Endothelial cell of umbilical vein (primary cell): ENCODE results near the gene MTERF4. TPM values are rescaled to one million over a fixed set of nuclear protein-coding genes. Genes with fewer than 3 reads are reported as not detected.

Experiments
- BruUV-seq: library from RNA; stranded (reverse); fragments of 400-500 nt; replicated peaks from 2 replicates; lab custom pipeline; 2021; lab: Mats Ljungman, UMichigan
- CTCF ChIA-PET: fragments of 300-600, 350-600 bp; sonication (Branson Sonifier 250); formaldehyde crosslinking; loops from one replicate; lab custom pipeline; 2021; ENCODE audit warnings: antibody characterized with exemption, inconsistent platforms; lab: Charles Lee
- POLR2A ChIA-PET: fragments of 300-600, 350-600 bp; sonication (Branson Sonifier 250); formaldehyde crosslinking; loops from one replicate; lab custom pipeline; 2021; ENCODE audit warnings: antibody characterized with exemption, inconsistent platforms; lab: Charles Lee
- DNase-seq: peaks from one replicate; pipeline ENCODE4 v3.0.0-alpha.2; 2011; ENCODE audit warnings: low read depth, low spot score
- FAIRE-seq: peaks from 2 replicates; lab custom pipeline; 2011; peaks lifted over from hg19 to GRCh38; lab: Jason Lieb, UNC
- H2AFZ ChIP-seq: 2 replicates; pipeline ENCODE4 v1.6.0; 2012; ENCODE audit warnings: low read depth, low read length, control low read depth, inconsistent platforms
- H3K27ac ChIP-seq: 2 replicates; pipeline ENCODE4 v1.5.1; 2011; ENCODE audit warnings: low read depth, mild to moderate bottlenecking, control low read depth, low read length, moderate library complexity; ENCODE audit not compliant: insufficient read depth
- H3K27me3 ChIP-seq, 2 experiments: 2 replicates each; pipeline versions ENCODE4 v1.6.0 to v1.6.1; 2011; ENCODE audit warnings: low read length in 2 of 2, mixed read lengths in 1 of 2; ENCODE audit not compliant: control insufficient read depth in 2 of 2, insufficient read depth in 2 of 2
- H3K36me3 ChIP-seq, 2 experiments: 2 replicates in 1 of 2; 3 replicates in 1 of 2; pipeline ENCODE4 v1.5.1; 2011; ENCODE audit warnings: low read length in 2 of 2, mild to moderate bottlenecking in 1 of 2, moderate library complexity in 1 of 2; ENCODE audit not compliant: control insufficient read depth in 2 of 2, insufficient read depth in 2 of 2; ENCODE audit errors: extremely low read depth in 1 of 2
- H3K4me1 ChIP-seq: 3 replicates; pipeline ENCODE4 v1.5.1; 2011; ENCODE audit warnings: mild to moderate bottlenecking, low read length; ENCODE audit not compliant: control insufficient read depth, insufficient read depth; ENCODE audit errors: extremely low read depth
- H3K4me2 ChIP-seq: 2 replicates; pipeline ENCODE4 v1.6.1; 2011; ENCODE audit warnings: low read length, control low read depth, mixed read lengths; ENCODE audit not compliant: insufficient read depth
- H3K4me3 ChIP-seq, 3 experiments: fragments of 200-600 bp in 1 of 3; sonication (generic), shearing (Covaris generic) in 1 of 3; replicated peaks in 1 of 3; 2 replicates each; pipeline ENCODE4 v1.5.1; 2011 to 2016; ENCODE audit warnings: control low read depth in 3 of 3, low read length in 3 of 3, mild to moderate bottlenecking in 2 of 3, inconsistent platforms in 1 of 3, low read depth in 1 of 3, moderate library complexity in 1 of 3; ENCODE audit not compliant: insufficient read depth in 1 of 3
- H3K79me2 ChIP-seq: 2 replicates; pipeline ENCODE4 v1.6.0; 2012; ENCODE audit warnings: low read length, inconsistent platforms; ENCODE audit not compliant: control insufficient read depth, insufficient read depth
- H3K9ac ChIP-seq: replicated peaks from 2 replicates; pipeline ENCODE3; 2011; ENCODE audit warnings: low read length, control low read depth; ENCODE audit not compliant: insufficient read depth; ENCODE audit errors: extremely low read depth
- H3K9me1 ChIP-seq: replicated peaks from 3 replicates; pipeline ENCODE4 v1.6.0; 2011; ENCODE audit warnings: mild to moderate bottlenecking, low read length; ENCODE audit not compliant: control insufficient read depth, insufficient read depth; ENCODE audit errors: extremely low read depth
- H3K9me3 ChIP-seq: replicated peaks from 2 replicates; pipeline ENCODE4 v1.5.1; 2012; ENCODE audit warnings: low read length, inconsistent platforms; ENCODE audit not compliant: control insufficient read depth, insufficient read depth
- H4K20me1 ChIP-seq: replicated peaks from 2 replicates; pipeline ENCODE3; 2011; ENCODE audit warnings: mild to moderate bottlenecking, low read length; ENCODE audit not compliant: control insufficient read depth, insufficient read depth; ENCODE audit errors: extremely low read depth
- EZH2 ChIP-seq: IDR thresholded peaks from 2 replicates; pipeline ENCODE4 v1.6.1; 2012; ENCODE audit warnings: borderline replicate concordance, low read depth, mild to moderate bottlenecking, moderate library complexity, low read length, inconsistent platforms; ENCODE audit not compliant: severe bottlenecking
- FOS ChIP-seq: IDR thresholded peaks from 2 replicates; pipeline ENCODE4 v1.6.1; 2011; ENCODE audit warnings: mild to moderate bottlenecking, low read length, moderate library complexity, borderline replicate concordance; ENCODE audit not compliant: insufficient read depth
- GATA2 ChIP-seq: IDR thresholded peaks from 2 replicates; pipeline ENCODE4 v1.7.0; 2011; ENCODE audit warnings: low read depth, mild to moderate bottlenecking, moderate library complexity, mixed read lengths, low read length; ENCODE audit not compliant: insufficient read length, insufficient read depth
- JUN ChIP-seq: IDR thresholded peaks from 2 replicates; pipeline ENCODE4 v1.6.1; 2011; ENCODE audit warnings: borderline replicate concordance, low read depth; ENCODE audit not compliant: insufficient read length, insufficient read depth
- MYC ChIP-seq: IDR thresholded peaks from one replicate; pipeline ENCODE4 v1.6.1; 2011; ENCODE audit warnings: mild to moderate bottlenecking, low read depth, low read length
- POLR2A ChIP-seq: IDR thresholded peaks from 2 replicates; pipeline ENCODE4 v1.6.1; 2012; ENCODE audit warnings: low read depth, mild to moderate bottlenecking, control low read depth, low read length
- POLR2AphosphoS5 ChIP-seq: IDR thresholded peaks from 2 replicates; pipeline ENCODE4 v1.6.1; 2012; ENCODE audit warnings: low read depth, mild to moderate bottlenecking, control low read depth, low read length, moderate library complexity; ENCODE audit not compliant: insufficient read depth
- dilution Hi-C: fragments of 300-500 bp; cut with MboI; formaldehyde crosslinking; loops from one replicate; pipeline ENCODE4 v1.15.0; 2019; ENCODE audit warnings: low sequenced_read_pairs; ENCODE audit not compliant: extremely low pct_ligation_motif_present
- intact Hi-C: fragments of 100-400 bp; cut with micrococcal nuclease; formaldehyde crosslinking; loops from one replicate; pipeline ENCODE4 v1.10.0; 2022
- polyA plus RNA-seq, 4 experiments: library from polyadenylated mRNA; depleted of rRNA in 3 of 4; stranded (reverse) in 3 of 4; unstranded in 1 of 4; fragments of >200 nt; gene quantifications; 2 replicates each; pipeline versions ENCODE4 v1.2.1 to v1.2.3, GENCODE V29; 2011 to 2012; ENCODE audit warnings: missing spikeins in 1 of 4
- total RNA-seq: library from RNA; stranded (reverse); gene quantifications from 2 replicates; pipeline ENCODE4 v1.2.3, GENCODE V29; 2021
- TF ChIP-seq, protein P1 (sequence below): IDR thresholded peaks from 2 replicates; pipeline ENCODE4 v1.6.1; 2011; ENCODE audit not compliant: insufficient read depth, insufficient read length
- TF ChIP-seq, protein P2 (sequence below), 2 donors: IDR thresholded peaks; 1 replicate in 1 of 2; 2 replicates in 1 of 2; pipeline ENCODE4 v1.5.1; 2011; ENCODE audit warnings: low read length in 2 of 2, mild to moderate bottlenecking in 2 of 2, moderate library complexity in 2 of 2, control low read depth in 1 of 2, inconsistent platforms in 1 of 2, low read depth in 1 of 2; ENCODE audit not compliant: insufficient read depth in 1 of 2; ENCODE audit errors: extremely low read depth in 1 of 2

Gene MTERF4
- total and polyA plus RNA-seq, 2 donors (not counting 3 experiments of a cell fraction or from before 2014, with no cell fraction given), result 14.7 to 27.3 TPM

DNA sequence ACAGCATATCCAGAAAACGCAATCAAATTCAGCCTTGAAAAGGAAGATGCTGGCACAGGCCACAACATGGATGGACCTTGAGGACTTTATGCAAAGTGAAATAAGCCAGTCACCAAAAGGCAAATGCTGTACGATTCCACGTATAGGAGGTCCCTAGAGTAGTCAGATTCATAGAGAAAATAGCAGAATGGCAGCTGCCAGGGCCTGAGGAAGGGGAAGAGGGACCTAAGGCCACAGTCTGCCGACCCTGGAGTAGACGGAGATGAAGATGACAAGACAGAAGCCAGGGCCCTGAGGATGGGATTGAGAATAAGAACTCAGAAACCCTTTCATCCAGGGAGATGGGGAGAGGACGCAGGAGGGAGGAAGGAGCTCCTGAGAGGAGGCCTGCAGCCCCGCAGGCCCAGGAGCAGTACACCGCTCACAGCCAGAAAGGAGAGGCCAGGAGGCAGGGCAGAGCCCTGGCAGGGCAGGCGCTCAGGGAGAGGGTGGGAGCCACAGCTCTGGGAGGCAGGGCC is 8.1 kb upstream of the MTERF4 start:
- Histone ChIP-seq H3K79me2 (no peaks in the 10 kb centered on the region), H3K4me2 (no peak overlapping the region), H4K20me1 (no peaks in the 10 kb centered on the region), H3K9me1 (no peaks in the 10 kb centered on the region), H3K9ac (no peak overlapping the region), H3K9me3 (no peaks in the 10 kb centered on the region), H3K27ac (no peak overlapping the region), H3K4me3 (no peak overlapping the region), H3K4me1 (no peaks in the 10 kb centered on the region), H3K36me3 (no peaks in the 10 kb centered on the region), H3K27me3 (no peaks in the 10 kb centered on the region), H2AFZ (no peak overlapping the region)
- BruUV-seq, result no TSS peak
- ChIA-PET POLR2A (no interaction called here), CTCF (interaction anchor here (1.4 kb wide), 1 partner anchor 12 kb away, joined by 3 read pairs; no protein-coding TSS in a partner anchor)
- DNase-seq (no peak), FAIRE-seq (no peak)
- intact Hi-C loops (no loop called here), dilution Hi-C loops (no loop called here)
- no peak for TF ChIP-seq POLR2A
- no peak for TF ChIP-seq JUN
- TF ChIP-seq EZH2, result no peak
- TF ChIP-seq, protein P1, sequence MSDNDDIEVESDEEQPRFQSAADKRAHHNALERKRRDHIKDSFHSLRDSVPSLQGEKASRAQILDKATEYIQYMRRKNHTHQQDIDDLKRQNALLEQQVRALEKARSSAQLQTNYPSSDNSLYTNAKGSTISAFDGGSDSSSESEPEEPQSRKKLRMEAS, result no peak
- no peak for TF ChIP-seq POLR2AphosphoS5
- TF ChIP-seq MYC, result no peak
- no peak for TF ChIP-seq FOS
- TF ChIP-seq, protein P2, sequence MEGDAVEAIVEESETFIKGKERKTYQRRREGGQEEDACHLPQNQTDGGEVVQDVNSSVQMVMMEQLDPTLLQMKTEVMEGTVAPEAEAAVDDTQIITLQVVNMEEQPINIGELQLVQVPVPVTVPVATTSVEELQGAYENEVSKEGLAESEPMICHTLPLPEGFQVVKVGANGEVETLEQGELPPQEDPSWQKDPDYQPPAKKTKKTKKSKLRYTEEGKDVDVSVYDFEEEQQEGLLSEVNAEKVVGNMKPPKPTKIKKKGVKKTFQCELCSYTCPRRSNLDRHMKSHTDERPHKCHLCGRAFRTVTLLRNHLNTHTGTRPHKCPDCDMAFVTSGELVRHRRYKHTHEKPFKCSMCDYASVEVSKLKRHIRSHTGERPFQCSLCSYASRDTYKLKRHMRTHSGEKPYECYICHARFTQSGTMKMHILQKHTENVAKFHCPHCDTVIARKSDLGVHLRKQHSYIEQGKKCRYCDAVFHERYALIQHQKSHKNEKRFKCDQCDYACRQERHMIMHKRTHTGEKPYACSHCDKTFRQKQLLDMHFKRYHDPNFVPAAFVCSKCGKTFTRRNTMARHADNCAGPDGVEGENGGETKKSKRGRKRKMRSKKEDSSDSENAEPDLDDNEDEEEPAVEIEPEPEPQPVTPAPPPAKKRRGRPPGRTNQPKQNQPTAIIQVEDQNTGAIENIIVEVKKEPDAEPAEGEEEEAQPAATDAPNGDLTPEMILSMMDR (IDR thresholded peaks at IDR 0.05; ENCODE audit: extremely low read depth in 1 of 2, insufficient read depth in 1 of 2, low read depth in 1 of 2, low read length in 2 of 2), result no peak
- TF ChIP-seq GATA2, result no peak
